H1 (cell line): ENCODE results near the gene RPUSD2. TPM values are rescaled to one million over a fixed set of nuclear protein-coding genes. Genes with fewer than 3 reads are reported as not detected.
A peak's percentile ranks its signal among the peaks of the same experiment; 100 is the strongest.

Source experiments
- ATF2 ChIP-seq: IDR thresholded peaks from 2 replicates; pipeline ENCODE4 v1.6.1; 2012; ENCODE audit warnings: low read length, inconsistent platforms
- EZH2 ChIP-seq: fragments of 200-600 bp; sonication (generic); IDR thresholded peaks from 2 replicates; pipeline ENCODE4 v1.7.1; 2012; ENCODE audit warnings: low read depth, mild to moderate bottlenecking, moderate library complexity, low read length, inconsistent platforms; ENCODE audit not compliant: severe bottlenecking
- GABPA ChIP-seq: IDR thresholded peaks from 2 replicates; pipeline ENCODE4 v1.6.1; 2011; ENCODE audit warnings: mild to moderate bottlenecking, low read length, moderate library complexity, borderline replicate concordance; ENCODE audit not compliant: insufficient read depth
- JUND ChIP-seq: IDR thresholded peaks from 2 replicates; pipeline ENCODE4 v1.6.1; 2011; ENCODE audit warnings: mild to moderate bottlenecking, improper control_type of control experiment, low read length
- KDM1A ChIP-seq: fragments of 200-600, 300-600 bp; sonication (generic); IDR thresholded peaks from 2 replicates; pipeline ENCODE4 v1.7.1; 2016; ENCODE audit warnings: mild to moderate bottlenecking, low read length, borderline replicate concordance
- KDM5A ChIP-seq: fragments of 200-600 bp; IDR thresholded peaks from 2 replicates; pipeline ENCODE4 v1.7.1; 2012; ENCODE audit warnings: mild to moderate bottlenecking, low read length, inconsistent platforms, mixed read lengths
- MAX ChIP-seq: IDR thresholded peaks from 2 replicates; pipeline ENCODE4 v1.6.1; 2012; ENCODE audit warnings: inconsistent platforms
- RFX5 ChIP-seq: IDR thresholded peaks from 2 replicates; pipeline ENCODE4 v1.6.1; 2011; ENCODE audit warnings: low read depth, low read length, improper control_type of control experiment, borderline replicate concordance
- SIN3A ChIP-seq, 2 experiments: IDR thresholded peaks in 1 of 2; conservative IDR thresholded peaks in 1 of 2; 2 replicates each; pipeline ENCODE4 v1.6.1; 2011 to 2012; ENCODE audit warnings: low read length in 2 of 2, improper control_type of control experiment in 1 of 2, low read depth in 1 of 2, mild to moderate bottlenecking in 1 of 2
- SIRT6 ChIP-seq: IDR thresholded peaks from one replicate; pipeline ENCODE4 v1.7.1; 2012; ENCODE audit warnings: low read length, inconsistent platforms
- SRF ChIP-seq: IDR thresholded peaks from 2 replicates; pipeline ENCODE4 v1.6.1; 2011; ENCODE audit warnings: mild to moderate bottlenecking, low read depth, low read length, moderate library complexity
- TEAD4 ChIP-seq: IDR thresholded peaks from 2 replicates; pipeline ENCODE4 v1.6.1; 2012; ENCODE audit warnings: low read depth, low read length, inconsistent platforms, mixed read lengths
- polyA plus RNA-seq, 7 experiments: library from polyadenylated mRNA; depleted of rRNA in 3 of 7; stranded (reverse) in 5 of 7; unstranded in 2 of 7; fragments of >200 nt in 5 of 7; fragments of 200-250 nt in 2 of 7; gene quantifications; 1 replicate in 5 of 7; 2 replicates in 1 of 7; 4 replicates in 1 of 7; pipeline versions ENCODE4 v1.2.1 to v1.2.3, GENCODE V29; 2011 to 2013; ENCODE audit warnings: missing spikeins in 2 of 7, mixed read lengths in 2 of 7
- total RNA-seq: library from RNA; stranded (reverse); fragmentation: NEBNext Ultra II Directional; extraction: Animal tissue kit (Norgen Biotek cat#: 25700); gene quantifications from 2 replicates; pipeline ENCODE4 v1.2.1, GENCODE V29; 2021

Gene RPUSD2
- total and polyA plus RNA-seq, 2 of the 8 experiments (the other 6 are each of a cell fraction or from before 2014, with no cell fraction given) = 14.5 to 28.5 TPM

GRCh38 chr15:40564591-40565332, 4.3 kb upstream of the RPUSD2 start, which contains the start of gene CCDC32 (continued):
- TF ChIP-seq SIRT6 (no peak), SRF (no peak), TEAD4 (no peak), KDM1A (no peak), KDM5A (no peak), GABPA (no peak), ATF2 (no peak), SIN3A (conservative IDR thresholded peaks at IDR 0.05 in 1 of 2, IDR thresholded peaks at IDR 0.05 in 1 of 2; ENCODE audit: low read depth in 1 of 2, low read length in 2 of 2) (peak; percentile 6 to 49; a peak in 1 of 4 replicates), EZH2 (no peak), JUND (no peak), MAX (peak; percentile 94), RFX5 (no peak)
